Measurements from ENCODE around the gene UBR4. TPM values are rescaled to one million over a fixed set of nuclear protein-coding genes. Genes with fewer than 3 reads are reported as not detected.

UBR4 gene
- total and polyA plus RNA-seq, 2 experiments from 2014 or later: 111 to 230 TPM

- Histone ChIP-seq H3K36me3 (ENCODE audit: insufficient read depth) (peaks cover 100% of the 10 kb centered on the region), H3K4me3 (no peak overlapping the region), H3K4me1 (ENCODE audit: insufficient read depth) (no peaks in the 10 kb centered on the region), H3F3A (replicated peaks; ENCODE audit: low read depth) (no peaks in the 10 kb centered on the region), H3K4me2 (no peak overlapping the region), H3K79me2 (replicated peaks; ENCODE audit: insufficient read depth) (no peaks in the 10 kb centered on the region; the same call in 1 of the 2 replicates), H3K27ac (ENCODE audit: low read depth) (no peak overlapping the region), H2AFZ (no peak overlapping the region), H4K20me1 (replicated peaks; ENCODE audit: insufficient read depth) (peaks cover 32% of the 10 kb centered on the region), H3K9me2 (ENCODE audit: insufficient read depth) (no peaks in the 10 kb centered on the region), H3K27me3 (ENCODE audit: insufficient read depth) (no peaks in the 10 kb centered on the region)
- no peaks in the 10 kb centered on the region for H3K9me3 Mint-ChIP-seq
- H3K27me3 Mint-ChIP-seq (ENCODE audit: insufficient read depth, low read depth, poor library complexity): peaks cover 4% of the 10 kb centered on the region
- ATAC-seq (no peak), DNase-seq (ENCODE audit: low spot score) (no peak)
- no peaks in the 10 kb centered on the region for H3K4me1 Mint-ChIP-seq
- 0 out of 2 replicates have a peak overlapping the region, but pooled peaks have one; percentile 3 for H3K27ac Mint-ChIP-seq
- peaks cover 100% of the 10 kb centered on the region for H3K36me3 Mint-ChIP-seq (ENCODE audit: low read depth)
- TF ChIP-seq CREB1 (CRISPR knock-in tag; IDR thresholded peaks at IDR 0.05; ENCODE audit: low read depth): no peak
- no peak for TF ChIP-seq POLR2AphosphoS5 (IDR thresholded peaks at IDR 0.05; ENCODE audit: low read depth)
- no peak for TF ChIP-seq REST (IDR thresholded peaks at IDR 0.05; ENCODE audit: unreplicated experiment)
- no peak for TF ChIP-seq ETS1 (IDR thresholded peaks at IDR 0.05)
- TF ChIP-seq JUNB (IDR thresholded peaks at IDR 0.05; ENCODE audit: unreplicated experiment): no peak
- TF ChIP-seq ZNF114 (CRISPR knock-in tag; IDR thresholded peaks at IDR 0.05): no peak
- no peak for TF ChIP-seq EZH2 (IDR thresholded peaks at IDR 0.05; ENCODE audit: low read depth, unreplicated experiment)
- no peak for TF ChIP-seq EZH2phosphoT487 (IDR thresholded peaks at IDR 0.05; ENCODE audit: unreplicated experiment)
- TF ChIP-seq ZNF331 (CRISPR knock-in tag; IDR thresholded peaks at IDR 0.05; ENCODE audit: low read depth): no peak
- no peak for TF ChIP-seq CTCF (conservative IDR thresholded peaks at IDR 0.05; ENCODE audit: low read depth in 2 of 2)
- no peak for TF ChIP-seq ZNF462 (CRISPR knock-in tag; IDR thresholded peaks at IDR 0.05)
- TF ChIP-seq NANOG (IDR thresholded peaks at IDR 0.05; ENCODE audit: borderline replicate concordance): no peak
- TF ChIP-seq STAT1 (IDR thresholded peaks at IDR 0.05; ENCODE audit: unreplicated experiment): no peak
- no peak overlapping the region for H3K4me3 Mint-ChIP-seq
These were observed 60.3 kb downstream of the UBR4 start for GRCh38 chr1:19149736-19150135.

Measured in GM23338 (cell line).